Upper lobe of right lung (tissue), 1 donor: ENCODE data around the gene RNF112. TPM values are rescaled to one million over a fixed set of nuclear protein-coding genes. Genes with fewer than 3 reads are reported as not detected.
A peak's percentile ranks its signal among the peaks of the same experiment; 100 is the strongest.

Source experiments
- ATAC-seq: fragments of 200-7000 bp; cut with Tn5 transposase; one replicate; pipeline ENCODE4 v1.9.1; 2020; ENCODE audit warnings: mild to moderate bottlenecking, moderate library complexity
- DNase-seq: peaks from one replicate; pipeline ENCODE4 v3.0.0-alpha.2; 2020
- H3K27ac ChIP-seq: fragments of 200-600 bp; one replicate; pipeline ENCODE4 v1.8.0; 2022
- H3K27me3 ChIP-seq: fragments of 200-600 bp; one replicate; pipeline ENCODE4 v1.8.0; 2022; ENCODE audit warnings: mild to moderate bottlenecking
- H3K36me3 ChIP-seq: fragments of 200-600 bp; one replicate; pipeline ENCODE4 v1.8.0; 2022
- H3K4me1 ChIP-seq: fragments of 200-600 bp; one replicate; pipeline ENCODE4 v1.8.0; 2022
- H3K4me3 ChIP-seq: fragments of 200-600 bp; one replicate; pipeline ENCODE4 v1.8.0; 2022; ENCODE audit warnings: mild to moderate bottlenecking
- H3K9me3 ChIP-seq: fragments of 200-600 bp; one replicate; pipeline ENCODE4 v1.8.0; 2022
- intact Hi-C: fragments of 100-400 bp; cut with DNase I; formaldehyde crosslinking; loops from one replicate; pipeline ENCODE4 v1.11.0; 2022
- total RNA-seq: library from RNA; stranded (reverse); fragmentation: NEBNext Ultra II Directional; extraction: Animal tissue kit (Norgen Biotek cat#: 25700); gene quantifications from one replicate; pipeline ENCODE4 v1.2.1, GENCODE V29; 2021
- TF ChIP-seq, protein P1 (sequence below): fragments of 200-600 bp; IDR thresholded peaks from one replicate; pipeline ENCODE4 v1.8.0; 2022; ENCODE audit warnings: antibody characterized with exemption
- donor health status: DM: no; HTN: yes; CAD: no; lungs with severe emphysema.

Gene RNF112
- total RNA-seq, 1 donor from 2014 or later, result 1.6 TPM

GRCh38 chr17:19447085-19447583 is 36.1 kb downstream of the RNF112 start:
- Histone ChIP-seq H3K27ac (peak overlapping the region; percentile 42), H3K36me3 (no peaks in the 10 kb centered on the region), H3K4me3 (no peak overlapping the region), H3K4me1 (peaks cover 25% of the 10 kb centered on the region), H3K27me3 (no peaks in the 10 kb centered on the region), H3K9me3 (no peaks in the 10 kb centered on the region)
- TF ChIP-seq, protein P1, sequence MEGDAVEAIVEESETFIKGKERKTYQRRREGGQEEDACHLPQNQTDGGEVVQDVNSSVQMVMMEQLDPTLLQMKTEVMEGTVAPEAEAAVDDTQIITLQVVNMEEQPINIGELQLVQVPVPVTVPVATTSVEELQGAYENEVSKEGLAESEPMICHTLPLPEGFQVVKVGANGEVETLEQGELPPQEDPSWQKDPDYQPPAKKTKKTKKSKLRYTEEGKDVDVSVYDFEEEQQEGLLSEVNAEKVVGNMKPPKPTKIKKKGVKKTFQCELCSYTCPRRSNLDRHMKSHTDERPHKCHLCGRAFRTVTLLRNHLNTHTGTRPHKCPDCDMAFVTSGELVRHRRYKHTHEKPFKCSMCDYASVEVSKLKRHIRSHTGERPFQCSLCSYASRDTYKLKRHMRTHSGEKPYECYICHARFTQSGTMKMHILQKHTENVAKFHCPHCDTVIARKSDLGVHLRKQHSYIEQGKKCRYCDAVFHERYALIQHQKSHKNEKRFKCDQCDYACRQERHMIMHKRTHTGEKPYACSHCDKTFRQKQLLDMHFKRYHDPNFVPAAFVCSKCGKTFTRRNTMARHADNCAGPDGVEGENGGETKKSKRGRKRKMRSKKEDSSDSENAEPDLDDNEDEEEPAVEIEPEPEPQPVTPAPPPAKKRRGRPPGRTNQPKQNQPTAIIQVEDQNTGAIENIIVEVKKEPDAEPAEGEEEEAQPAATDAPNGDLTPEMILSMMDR, result peak; percentile 97
- ATAC-seq, result peak; percentile 93
- no peak for DNase-seq
- intact Hi-C loops, result loop anchor here (5.0 kb wide), 1 partner anchor 80 kb away; no protein-coding TSS in a partner anchor

DNA sequence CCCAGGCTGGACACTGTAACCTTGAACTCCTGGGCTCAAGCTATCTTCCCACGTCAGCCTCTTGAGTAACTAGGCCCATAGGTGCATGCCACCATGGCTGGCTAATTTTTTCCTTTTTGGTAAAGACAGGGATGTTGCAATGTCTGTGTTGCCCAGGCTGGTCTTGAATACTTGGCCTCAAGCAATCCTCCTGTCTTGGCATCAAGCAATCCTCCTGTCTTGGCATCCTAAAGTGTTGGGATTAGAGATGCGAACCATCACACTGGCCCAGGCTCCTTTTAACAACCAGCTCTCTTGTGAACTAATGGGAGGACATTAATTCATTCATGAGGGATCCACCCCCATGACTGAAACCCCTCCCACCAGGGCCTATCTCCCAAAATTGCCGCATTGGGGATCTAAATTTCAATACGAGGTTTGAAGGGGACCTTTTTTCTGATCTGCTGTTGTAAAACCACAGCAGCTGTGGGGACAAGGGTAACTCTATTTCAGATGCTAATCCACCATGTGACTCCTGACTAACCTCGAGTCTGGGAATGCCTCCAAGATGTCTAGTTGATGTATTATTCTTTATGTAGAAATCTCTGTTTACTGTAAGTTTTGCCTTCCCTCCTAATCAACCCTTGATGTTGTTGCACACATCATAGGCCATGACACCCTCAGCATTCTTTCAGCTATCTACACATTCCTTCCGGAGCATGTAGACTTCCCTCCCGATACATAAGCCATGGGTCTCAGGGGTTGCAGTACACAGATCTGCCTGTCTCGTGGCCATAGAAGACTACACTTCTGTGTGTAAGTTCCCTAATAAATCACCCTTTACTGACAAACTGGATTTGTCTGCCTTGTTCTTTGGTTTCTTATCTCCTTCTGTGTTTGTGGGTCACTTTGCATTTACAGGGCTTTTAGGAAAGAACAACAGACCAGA is 37.6 kb downstream of the RNF112 start:
- no peak for DNase-seq
- peak overlapping the region; percentile 55 for H3K27ac ChIP-seq
- H3K27me3 ChIP-seq, result no peaks in the 10 kb centered on the region
- H3K9me3 ChIP-seq, result no peaks in the 10 kb centered on the region
- peaks cover 25% of the 10 kb centered on the region for H3K4me1 ChIP-seq
- no peak overlapping the region for H3K4me3 ChIP-seq
- intact Hi-C loops, result loop anchor here (5.0 kb wide), 1 partner anchor 81 kb away; no protein-coding TSS in a partner anchor
- peak; percentile 58 for ATAC-seq
- no peaks in the 10 kb centered on the region for H3K36me3 ChIP-seq
- TF ChIP-seq, protein P1, result no peak

GRCh38 chr17:19449656-19450055 is 38.6 kb downstream of the RNF112 start:
- intact Hi-C loops, result loop anchor here (5.0 kb wide), 1 partner anchor 82 kb away; no protein-coding TSS in a partner anchor
- Histone ChIP-seq H3K27ac (no peak overlapping the region), H3K27me3 (no peaks in the 10 kb centered on the region), H3K36me3 (no peaks in the 10 kb centered on the region), H3K4me3 (no peak overlapping the region), H3K9me3 (no peaks in the 10 kb centered on the region), H3K4me1 (peaks cover 25% of the 10 kb centered on the region)
- TF ChIP-seq, protein P1, result no peak
- DNase-seq, result no peak
- ATAC-seq, result no peak

GRCh38 chr17:19453296-19453695 is 42.3 kb downstream of the RNF112 start:
- TF ChIP-seq, protein P1, result no peak
- Histone ChIP-seq H3K36me3 (no peaks in the 10 kb centered on the region), H3K27me3 (no peaks in the 10 kb centered on the region), H3K4me1 (peaks cover 10% of the 10 kb centered on the region), H3K27ac (no peak overlapping the region), H3K9me3 (no peaks in the 10 kb centered on the region), H3K4me3 (no peak overlapping the region)
- ATAC-seq (no peak), DNase-seq (no peak)
- intact Hi-C loops, result no loop called here

- Histone ChIP-seq H3K36me3 (no peaks in the 10 kb centered on the region), H3K27ac (no peak overlapping the region), H3K27me3 (no peaks in the 10 kb centered on the region), H3K9me3 (no peaks in the 10 kb centered on the region), H3K4me3 (no peak overlapping the region), H3K4me1 (peaks cover 4% of the 10 kb centered on the region)
- TF ChIP-seq, protein P1, result no peak
- no peak for DNase-seq
- ATAC-seq, result no peak
- intact Hi-C loops, result no loop called here
Measured at GRCh38 chr17:19454074-19454473, 43.0 kb downstream of the RNF112 start.
